GM18873 (cell line): ENCODE results near the gene CABLES2.

Experiments used
- ATAC-seq: cut with Tn5 transposase; IDR thresholded peaks from one replicate; pipeline ENCODE4 v1.9.1; 2021; ENCODE audit warnings: mild to moderate bottlenecking, moderate library complexity, moderate number of reproducible peaks; ENCODE audit not compliant: unreplicated experiment, low FRiP score

CABLES2 gene

GRCh38 chr20:62392077-62392418 lies 15.0 kb downstream of the CABLES2 start:
- ATAC-seq, result no peak

GRCh38 chr20:62391165-62392076 lies 15.7 kb downstream of the CABLES2 start:
- ATAC-seq, result no peak

- no peak for ATAC-seq
These were observed 16.5 kb downstream of the CABLES2 start for GRCh38 chr20:62390317-62391164.

GRCh38 chr20:62389601-62390087 lies 17.4 kb downstream of the CABLES2 start:
- no peak for ATAC-seq

GRCh38 chr20:62388839-62389600 lies 18.1 kb downstream of the CABLES2 start:
- ATAC-seq, result no peak

DNA sequence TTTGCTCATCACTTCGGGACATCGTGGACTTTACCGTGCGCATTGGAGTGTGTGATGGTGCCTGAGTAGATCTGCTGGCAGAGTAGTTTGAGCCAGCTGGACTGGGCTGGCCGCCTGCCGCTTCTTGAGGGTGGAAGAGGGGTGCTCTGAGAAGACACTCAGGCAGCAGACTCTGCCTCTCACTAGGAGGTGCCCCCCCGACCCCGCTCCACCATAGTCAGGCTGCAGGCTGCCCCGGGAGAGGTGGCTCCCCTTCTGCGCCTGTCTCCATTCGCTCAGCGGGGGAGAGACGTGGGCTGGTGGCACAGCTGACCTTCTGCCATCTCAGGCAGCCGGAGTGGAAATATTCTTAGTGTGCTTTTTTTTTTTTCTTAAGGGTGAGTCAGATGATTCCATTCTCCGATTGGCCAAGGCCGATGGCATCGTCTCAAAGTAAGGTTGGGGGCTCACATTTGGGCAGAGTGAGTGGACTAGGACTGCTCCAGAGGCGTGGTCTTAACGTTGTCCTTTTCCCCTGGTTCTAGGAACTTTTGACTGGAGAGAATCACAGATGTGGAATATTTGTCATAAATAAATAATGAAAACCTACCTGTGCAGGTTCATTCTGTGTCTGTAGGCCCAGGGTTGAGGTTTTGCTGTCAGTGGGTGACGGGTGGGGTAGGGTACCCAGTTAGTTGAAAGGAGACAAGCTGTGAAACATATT lies 19.0 kb downstream of the CABLES2 start:
- ATAC-seq, result no peak

GRCh38 chr20:62387219-62387913 lies 19.7 kb downstream of the CABLES2 start:
- no peak for ATAC-seq

- ATAC-seq, result peak; percentile 55
These were observed 20.5 kb downstream of the CABLES2 start, which contains the start of gene RPS21 for GRCh38 chr20:62386383-62387218. Gene RPS21 (plus strand): TSS chr20:62387103. CDS start chr20:62387339, 236 bp downstream.

- ATAC-seq, result no peak
These were observed 24.5 kb downstream of the CABLES2 start for GRCh38 chr20:62382306-62383198.

DNA sequence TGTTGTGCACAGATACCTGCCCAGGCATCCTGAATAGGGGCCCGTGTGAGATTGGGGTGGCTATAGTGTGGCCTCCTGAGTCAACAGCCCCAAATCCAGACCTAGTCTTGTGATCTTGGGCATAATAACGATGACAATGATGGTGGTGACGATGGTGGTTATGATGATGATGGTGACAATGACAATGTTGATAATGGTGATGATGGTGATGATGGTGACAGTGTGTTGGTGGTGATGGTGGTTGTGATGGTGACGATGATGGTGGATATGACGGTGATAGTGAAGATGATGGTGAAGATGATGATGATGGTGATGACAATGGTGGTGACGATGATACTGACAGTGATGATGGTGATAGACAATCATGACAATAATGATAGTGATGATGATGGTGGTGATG lies 25.2 kb downstream of the CABLES2 start:
- no peak for ATAC-seq

GRCh38 chr20:62381202-62381797 lies 25.8 kb downstream of the CABLES2 start:
- ATAC-seq, result no peak

GRCh38 chr20:62378215-62378614 lies 28.9 kb downstream of the CABLES2 start:
- ATAC-seq, result no peak

GRCh38 chr20:62377615-62378178 lies 29.4 kb downstream of the CABLES2 start:
- ATAC-seq, result no peak

DNA sequence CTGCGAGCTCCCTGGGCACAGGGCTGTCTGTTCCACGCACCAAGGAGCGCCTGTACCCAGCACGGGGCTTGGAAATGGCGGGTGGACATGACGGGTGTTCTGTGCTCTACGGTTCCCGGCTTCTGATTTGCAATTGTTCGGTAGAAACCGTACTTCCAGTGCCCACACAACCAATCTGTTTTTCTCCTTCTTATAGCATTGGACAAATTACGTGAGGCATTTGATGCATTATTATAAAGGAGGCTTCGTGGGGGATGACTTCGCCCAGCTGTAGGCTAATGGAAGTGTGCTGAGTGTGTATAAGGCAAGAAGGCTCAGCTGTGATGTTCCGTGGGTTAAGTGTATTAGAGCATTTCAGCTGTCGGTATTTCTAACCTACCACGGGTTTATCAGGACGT lies 30.0 kb downstream of the CABLES2 start:
- ATAC-seq, result no peak

DNA sequence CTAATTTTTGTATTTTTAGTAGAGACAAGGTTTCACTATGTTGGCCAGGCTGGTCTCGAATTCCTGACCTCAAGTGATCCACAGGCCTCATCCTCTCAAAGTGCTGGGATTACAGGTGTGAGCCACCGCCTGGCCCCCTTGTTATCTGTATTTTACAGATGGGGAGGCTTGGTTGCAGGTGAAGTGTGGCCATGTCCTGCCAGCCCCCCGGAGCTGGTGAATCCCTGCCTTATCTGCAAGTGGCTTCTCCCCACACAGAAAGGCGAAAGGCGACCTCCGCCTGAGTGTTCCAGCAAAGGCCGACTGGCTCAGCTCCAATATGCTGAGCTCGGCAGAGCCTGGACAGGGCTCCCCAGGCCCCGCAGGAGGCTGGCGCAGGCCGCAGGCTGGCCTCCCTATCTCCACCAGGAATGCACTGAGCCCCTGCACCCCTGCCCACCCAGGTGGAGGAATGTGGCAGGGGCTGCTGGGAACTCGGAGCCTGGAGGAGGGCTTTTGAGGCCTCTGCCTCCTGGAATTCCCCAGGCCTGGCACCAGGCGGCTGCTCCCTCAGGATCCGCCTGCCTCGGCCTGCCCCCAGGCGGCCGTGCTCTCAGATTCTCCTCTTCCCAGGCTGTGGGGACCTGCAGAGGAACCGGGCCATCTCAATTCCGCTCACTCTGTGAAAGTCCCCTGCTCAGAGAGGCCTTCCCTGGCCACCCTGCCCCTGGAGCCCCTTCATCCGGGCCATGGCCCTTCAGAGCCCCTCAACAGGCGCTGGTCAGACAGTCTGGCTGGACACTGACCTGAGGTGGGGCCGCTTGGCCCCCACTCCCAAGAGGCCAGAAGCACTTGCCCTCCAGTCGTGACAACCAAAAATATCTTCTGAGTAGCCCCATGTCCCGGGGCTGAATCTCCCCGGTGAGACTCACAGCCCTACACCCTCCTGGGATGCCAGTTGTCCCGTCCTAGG lies 30.7 kb downstream of the CABLES2 start:
- ATAC-seq, result no peak
